NB4 (cell line): Measurements from ENCODE around the gene ZNF197.

Experiments
- MYC ChIP-seq: IDR thresholded peaks from 2 replicates; pipeline ENCODE4 v1.6.1; 2011; ENCODE audit warnings: low read depth, low read length
- POLR2A ChIP-seq: IDR thresholded peaks from 2 replicates; pipeline ENCODE4 v1.6.1; 2011; ENCODE audit warnings: mild to moderate bottlenecking; ENCODE audit not compliant: insufficient read length; ENCODE audit errors: extremely low read depth
- TF ChIP-seq, protein P1 (sequence below): IDR thresholded peaks from one replicate; pipeline ENCODE4 v1.5.1; 2012; ENCODE audit warnings: low read depth, low read length

DNA sequence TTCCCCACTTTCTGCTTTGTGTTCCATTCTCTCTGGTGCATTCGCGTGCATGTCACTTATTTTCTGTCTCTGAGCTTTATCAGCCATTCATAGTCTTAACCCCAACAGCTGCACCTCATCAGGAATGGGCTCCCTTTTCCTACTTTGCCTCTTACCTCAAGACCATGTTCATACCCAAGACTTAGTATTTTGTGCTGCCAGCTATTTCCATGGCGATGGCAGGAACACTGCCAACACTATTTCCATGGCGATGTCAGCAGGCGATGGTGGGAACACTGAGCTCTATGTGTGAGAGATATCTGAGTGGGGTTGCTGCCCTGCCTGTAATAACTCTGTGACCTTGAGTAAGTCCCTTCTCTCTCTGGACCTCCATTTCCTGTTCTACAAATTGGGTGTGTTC lies 29.2 kb downstream of the ZNF197 start:
- TF ChIP-seq, protein P1, sequence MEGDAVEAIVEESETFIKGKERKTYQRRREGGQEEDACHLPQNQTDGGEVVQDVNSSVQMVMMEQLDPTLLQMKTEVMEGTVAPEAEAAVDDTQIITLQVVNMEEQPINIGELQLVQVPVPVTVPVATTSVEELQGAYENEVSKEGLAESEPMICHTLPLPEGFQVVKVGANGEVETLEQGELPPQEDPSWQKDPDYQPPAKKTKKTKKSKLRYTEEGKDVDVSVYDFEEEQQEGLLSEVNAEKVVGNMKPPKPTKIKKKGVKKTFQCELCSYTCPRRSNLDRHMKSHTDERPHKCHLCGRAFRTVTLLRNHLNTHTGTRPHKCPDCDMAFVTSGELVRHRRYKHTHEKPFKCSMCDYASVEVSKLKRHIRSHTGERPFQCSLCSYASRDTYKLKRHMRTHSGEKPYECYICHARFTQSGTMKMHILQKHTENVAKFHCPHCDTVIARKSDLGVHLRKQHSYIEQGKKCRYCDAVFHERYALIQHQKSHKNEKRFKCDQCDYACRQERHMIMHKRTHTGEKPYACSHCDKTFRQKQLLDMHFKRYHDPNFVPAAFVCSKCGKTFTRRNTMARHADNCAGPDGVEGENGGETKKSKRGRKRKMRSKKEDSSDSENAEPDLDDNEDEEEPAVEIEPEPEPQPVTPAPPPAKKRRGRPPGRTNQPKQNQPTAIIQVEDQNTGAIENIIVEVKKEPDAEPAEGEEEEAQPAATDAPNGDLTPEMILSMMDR, result no peak
- TF ChIP-seq POLR2A (no peak), MYC (no peak)
